Liver (tissue), 9 donors: Measurements from ENCODE around the gene ANKS1A. TPM values are rescaled to one million over a fixed set of nuclear protein-coding genes. Genes with fewer than 3 reads are reported as not detected.

Source experiments
- DNase-seq: peaks from one replicate; pipeline ENCODE4 v3.0.0-alpha.2; 2017; ENCODE audit warnings: low spot score
- H3K27ac ChIP-seq, 2 donors: one replicate each; pipeline ENCODE4 v1.7.0; 2013; ENCODE audit warnings: inconsistent platforms in 2 of 2, low read length in 2 of 2, control low read depth in 1 of 2, low read depth in 1 of 2, mild to moderate bottlenecking in 1 of 2
- H3K27me3 ChIP-seq, 4 donors: one replicate each; pipeline versions ENCODE4 v1.6.1 to v1.7.0; 2013; ENCODE audit warnings: low read length in 3 of 4, inconsistent platforms in 1 of 4, mild to moderate bottlenecking in 1 of 4, moderate library complexity in 1 of 4; ENCODE audit not compliant: control insufficient read depth in 4 of 4, insufficient read depth in 4 of 4
- H3K36me3 ChIP-seq, 4 donors: one replicate each; pipeline versions ENCODE4 v1.6.1 to v1.7.0; 2013; ENCODE audit warnings: low read length in 3 of 4, mild to moderate bottlenecking in 3 of 4, low read depth in 1 of 4, moderate library complexity in 1 of 4; ENCODE audit not compliant: control insufficient read depth in 4 of 4, insufficient read depth in 3 of 4
- H3K4me1 ChIP-seq, 4 donors: one replicate each; pipeline versions ENCODE4 v1.6.1 to v1.7.0; 2013; ENCODE audit warnings: low read length in 3 of 4, mild to moderate bottlenecking in 3 of 4, moderate library complexity in 1 of 4; ENCODE audit not compliant: control insufficient read depth in 4 of 4, insufficient read depth in 4 of 4
- H3K4me3 ChIP-seq, 3 donors: one replicate each; pipeline versions ENCODE4 v1.6.1 to v1.7.0; 2013; ENCODE audit warnings: low read length in 3 of 3, control low read depth in 1 of 3, low read depth in 1 of 3, mild to moderate bottlenecking in 1 of 3
- H3K9ac ChIP-seq, 2 donors: one replicate each; pipeline ENCODE4 v1.7.0; 2013; ENCODE audit warnings: low read length in 2 of 2, mild to moderate bottlenecking in 2 of 2, moderate library complexity in 2 of 2, control low read depth in 1 of 2, low read depth in 1 of 2
- H3K9me3 ChIP-seq, 4 donors: one replicate each; pipeline versions ENCODE4 v1.6.1 to v1.7.0; 2013; ENCODE audit warnings: low read length in 3 of 4; ENCODE audit not compliant: control insufficient read depth in 4 of 4
- ATF3 ChIP-seq: IDR thresholded peaks from 2 replicates; pipeline ENCODE4 v1.6.1; 2016; ENCODE audit warnings: antibody characterized with exemption
- CTCF ChIP-seq: fragments of 150-350 bp; IDR thresholded peaks from 2 replicates; pipeline ENCODE4 v1.5.1; 2017; ENCODE audit warnings: improper control_type of control experiment, low read depth, low read length; ENCODE audit not compliant: missing input control
- EGR1 ChIP-seq, 2 donors: IDR thresholded peaks; 2 replicates each; pipeline ENCODE4 v1.6.1; 2016 to 2018; ENCODE audit warnings: antibody characterized with exemption in 2 of 2, low read depth in 2 of 2
- FOXA1 ChIP-seq: IDR thresholded peaks from 2 replicates; pipeline ENCODE4 v1.6.1; 2016; ENCODE audit warnings: antibody characterized with exemption
- FOXA2 ChIP-seq: IDR thresholded peaks from 2 replicates; pipeline ENCODE4 v1.6.1; 2016; ENCODE audit warnings: antibody characterized with exemption
- GABPA ChIP-seq, 2 donors: IDR thresholded peaks in 1 of 2; conservative IDR thresholded peaks in 1 of 2; 2 replicates each; pipeline ENCODE4 v1.6.1; 2016; ENCODE audit warnings: antibody characterized with exemption in 2 of 2, mild to moderate bottlenecking in 1 of 2, moderate library complexity in 1 of 2
- HNF4A ChIP-seq, 2 donors: conservative IDR thresholded peaks; 2 replicates each; pipeline ENCODE4 v1.6.1; 2016; ENCODE audit warnings: antibody characterized with exemption in 2 of 2, mild to moderate bottlenecking in 2 of 2
- HNF4G ChIP-seq: IDR thresholded peaks from 2 replicates; pipeline ENCODE4 v1.6.1; 2016; ENCODE audit warnings: antibody characterized with exemption
- JUND ChIP-seq, 2 donors: IDR thresholded peaks; 2 replicates each; pipeline ENCODE4 v1.6.1; 2016; ENCODE audit warnings: antibody characterized with exemption in 2 of 2
- MAX ChIP-seq: IDR thresholded peaks from 2 replicates; pipeline ENCODE4 v1.6.1; 2016; ENCODE audit warnings: antibody characterized with exemption
- NR2F2 ChIP-seq: IDR thresholded peaks from 2 replicates; pipeline ENCODE4 v1.6.1; 2016; ENCODE audit warnings: antibody characterized with exemption
- RAD21 ChIP-seq, 2 donors: IDR thresholded peaks; 2 replicates each; pipeline ENCODE4 v1.6.1; 2016; ENCODE audit warnings: antibody characterized with exemption in 2 of 2, mild to moderate bottlenecking in 2 of 2
- REST ChIP-seq: IDR thresholded peaks from 2 replicates; pipeline ENCODE4 v1.6.1; 2016; ENCODE audit warnings: antibody characterized with exemption, mild to moderate bottlenecking
- RXRA ChIP-seq, 2 donors: IDR thresholded peaks; 2 replicates each; pipeline ENCODE4 v1.6.1; 2017 to 2018; ENCODE audit warnings: antibody characterized with exemption in 2 of 2, mild to moderate bottlenecking in 1 of 2
- SP1 ChIP-seq: IDR thresholded peaks from 2 replicates; pipeline ENCODE4 v1.6.1; 2018; ENCODE audit warnings: antibody characterized with exemption, mild to moderate bottlenecking
- TAF1 ChIP-seq: conservative IDR thresholded peaks from 2 replicates; pipeline ENCODE4 v1.6.1; 2016; ENCODE audit warnings: antibody characterized with exemption, mild to moderate bottlenecking
- YY1 ChIP-seq: IDR thresholded peaks from 2 replicates; pipeline ENCODE4 v1.6.1; 2016; ENCODE audit warnings: antibody characterized with exemption, mild to moderate bottlenecking
- ZBTB33 ChIP-seq: IDR thresholded peaks from 2 replicates; pipeline ENCODE4 v1.6.1; 2016; ENCODE audit warnings: antibody characterized with exemption
- WGBS: extraction: QIAGEN DNeasy Blood & Tissue Kit; methylation state at CpG from one replicate; pipeline ENCODE4 v1.1.7; 2013; 5-methylcytosine and 5-hydroxymethylcytosine counted together
- polyA plus RNA-seq, 2 donors: library from polyadenylated mRNA; stranded (reverse) in 1 of 2; unstranded in 1 of 2; fragments of 200-250 nt in 1 of 2; fragments of >200 nt in 1 of 2; fragmentation: Nextera tagmentation in 1 of 2; extraction: Ambion mirVana in 1 of 2; gene quantifications; one replicate each; pipeline versions ENCODE4 v1.2.1 to v1.2.3, GENCODE V29; 2013 to 2015
- total RNA-seq, 2 donors: library from RNA; depleted of rRNA; stranded (reverse); fragments of >200 nt; gene quantifications; one replicate each; pipeline ENCODE4 v1.2.3, GENCODE V29; 2014
- donor health status: healthy.
- donor health status: healthy.
- donor health status: healthy.
- donor health status: healthy.
- donor health status: healthy.

ANKS1A gene
- total and polyA plus RNA-seq, 4 donors, result 4.3 to 18.7 (median 6.7) TPM

GRCh38 chr6:35048631-35049083, 159.6 kb downstream of the ANKS1A start (continued):
- no peak for TF ChIP-seq HNF4G
- TF ChIP-seq JUND (IDR thresholded peaks at IDR 0.05), result no peak
- TF ChIP-seq RXRA (IDR thresholded peaks at IDR 0.05), result no peak
- TF ChIP-seq HNF4A (conservative IDR thresholded peaks at IDR 0.05), result no peak

GRCh38 chr6:35049156-35049735, 160.2 kb downstream of the ANKS1A start:
- 90% methylated on average over 10 of the region's 10 CpGs for WGBS
- H3K9me3 ChIP-seq, result no peaks in the 10 kb centered on the region
- peak overlapping the region; percentile 25 to 79 for H3K27ac ChIP-seq
- peaks cover 0 to 13% (median 8%) of the 10 kb centered on the region in 4 donors for H3K4me1 ChIP-seq
- H3K9ac ChIP-seq, result no peak overlapping the region
- H3K27me3 ChIP-seq, result no peaks in the 10 kb centered on the region
- H3K4me3 ChIP-seq, result no peak overlapping the region
- TF ChIP-seq TAF1, result no peak
- TF ChIP-seq YY1, result no peak
- TF ChIP-seq NR2F2, result no peak
- TF ChIP-seq CTCF, result no peak
- TF ChIP-seq REST, result no peak
- TF ChIP-seq JUND (IDR thresholded peaks at IDR 0.05), result no peak
- TF ChIP-seq FOXA2, result no peak
- TF ChIP-seq EGR1 (IDR thresholded peaks at IDR 0.05; ENCODE audit: low read depth in 2 of 2), result no peak
- no peak for TF ChIP-seq SP1
- TF ChIP-seq GABPA (IDR thresholded peaks at IDR 0.05 in 1 of 2, conservative IDR thresholded peaks at IDR 0.05 in 1 of 2), result no peak
- TF ChIP-seq ZBTB33, result no peak
- TF ChIP-seq HNF4A (conservative IDR thresholded peaks at IDR 0.05), result no peak
- no peak for TF ChIP-seq RXRA (IDR thresholded peaks at IDR 0.05)
- no peak for TF ChIP-seq ATF3
- no peak for TF ChIP-seq MAX
- no peak for TF ChIP-seq RAD21 (IDR thresholded peaks at IDR 0.05)
- TF ChIP-seq HNF4G, result no peak
- TF ChIP-seq FOXA1, result no peak
- DNase-seq, result no peak
- peaks cover 0 to 7% (median 4%) of the 10 kb centered on the region in 4 donors for H3K36me3 ChIP-seq
